Measurements from ENCODE around the gene ADAMTSL3. TPM values are rescaled to one million over a fixed set of nuclear protein-coding genes. Genes with fewer than 3 reads are reported as not detected.
"Not testable (repeated sequence)": the region's sequence is repeated elsewhere in the genome, so short reads cannot be mapped to it uniquely, and the experiment has no call there.

Gene ADAMTSL3
- total RNA-seq, 3 donors from 2014 or later: not detected

GRCh38 chr15:84079885-84080777 is 426.2 kb downstream of the ADAMTSL3 start:
- DNase-seq (peak; percentile 6), ATAC-seq (peak; percentile 87 to 93)
- Mint-ChIP-seq H3K4me1 (ENCODE audit: low read depth) (peaks cover 13% of the 10 kb centered on the region), H3K9me3 (peaks cover 4% of the 10 kb centered on the region), H3K36me3 (ENCODE audit: insufficient read depth) (no peaks in the 10 kb centered on the region), H3K4me3 (peak overlapping the region; percentile 72), H3K27me3 (ENCODE audit: low read depth) (peaks cover 59% of the 10 kb centered on the region)

- Mint-ChIP-seq H3K4me1 (ENCODE audit: low read depth) (peaks cover 13% of the 10 kb centered on the region), H3K4me3 (peak overlapping the region; percentile 72), H3K27me3 (ENCODE audit: low read depth) (peaks cover 59% of the 10 kb centered on the region)
- not testable (repeated sequence) for H3K9me3 Mint-ChIP-seq; DNase-seq; H3K36me3 Mint-ChIP-seq (ENCODE audit: insufficient read depth); ATAC-seq
These were observed 426.8 kb downstream of the ADAMTSL3 start for GRCh38 chr15:84080778-84081084.

GRCh38 chr15:84081391-84082168 is 427.7 kb downstream of the ADAMTSL3 start:
- peaks cover 55% of the 10 kb centered on the region for H3K27me3 Mint-ChIP-seq (ENCODE audit: low read depth)
- peaks cover 4% of the 10 kb centered on the region for H3K9me3 Mint-ChIP-seq
- H3K36me3 Mint-ChIP-seq (ENCODE audit: insufficient read depth): no peaks in the 10 kb centered on the region
- peaks cover 13% of the 10 kb centered on the region for H3K4me1 Mint-ChIP-seq (ENCODE audit: low read depth)
- no peak for DNase-seq
- H3K4me3 Mint-ChIP-seq: no peak overlapping the region
- ATAC-seq: no peak

- Mint-ChIP-seq H3K27me3 (ENCODE audit: low read depth) (peaks cover 44% of the 10 kb centered on the region), H3K4me1 (ENCODE audit: low read depth) (peaks cover 13% of the 10 kb centered on the region), H3K4me3 (no peak overlapping the region), H3K36me3 (ENCODE audit: insufficient read depth) (no peaks in the 10 kb centered on the region), H3K9me3 (peaks cover 4% of the 10 kb centered on the region)
- ATAC-seq (no peak), DNase-seq (no peak)
These were observed 428.8 kb downstream of the ADAMTSL3 start for GRCh38 chr15:84082739-84083138.

- not testable (repeated sequence) for H3K4me3 Mint-ChIP-seq, ATAC-seq, H3K9me3 Mint-ChIP-seq
These were observed 432.1 kb downstream of the ADAMTSL3 start for GRCh38 chr15:84086071-84086470.

More at GRCh38 chr15:84086071-84086470, 432.1 kb downstream of the ADAMTSL3 start:
- not testable (repeated sequence) for H3K36me3 Mint-ChIP-seq (ENCODE audit: insufficient read depth); H3K4me1 Mint-ChIP-seq (ENCODE audit: low read depth); DNase-seq
- H3K27me3 Mint-ChIP-seq (ENCODE audit: low read depth): peaks cover 22% of the 10 kb centered on the region

Other genes starting within 250 kb of the ADAMTSL3 start
- not detected for gene SH3GL3, start 206.8 kb upstream of the ADAMTSL3 start, total RNA-seq

Measured in activated T-cell treated with anti-CD3 and anti-CD28 coated beads, Interleukin-2, amount 50 U/mL, for 4 hours (primary cell).